Mononuclear cell (primary cell): Measurements from ENCODE around the gene COL10A1. TPM values are rescaled to one million over a fixed set of nuclear protein-coding genes. Genes with fewer than 3 reads are reported as not detected.

Experiments
- H3K27me3 ChIP-seq: 2 replicates; pipeline ENCODE4 v1.6.0; 2011; ENCODE audit warnings: low read length, control low read depth; ENCODE audit not compliant: insufficient read depth
- H3K4me1 ChIP-seq: 2 replicates; pipeline ENCODE4 v1.5.1; 2011; ENCODE audit warnings: mild to moderate bottlenecking, low read length, control low read depth; ENCODE audit not compliant: insufficient read depth
- H3K4me3 ChIP-seq: 2 replicates; pipeline ENCODE4 v1.5.1; 2011; ENCODE audit warnings: mild to moderate bottlenecking, low read length, moderate library complexity
- H3K9me3 ChIP-seq: 2 replicates; pipeline ENCODE4 v1.5.1; 2011; ENCODE audit warnings: low read depth, mild to moderate bottlenecking, control low read depth, low read length
- total RNA-seq: library from RNA; depleted of rRNA; stranded (reverse); fragments of >200 nt; gene quantifications from one replicate; pipeline ENCODE4 v1.2.3, GENCODE V29; 2012

Gene COL10A1
- total RNA-seq, result 0.31 TPM

DNA sequence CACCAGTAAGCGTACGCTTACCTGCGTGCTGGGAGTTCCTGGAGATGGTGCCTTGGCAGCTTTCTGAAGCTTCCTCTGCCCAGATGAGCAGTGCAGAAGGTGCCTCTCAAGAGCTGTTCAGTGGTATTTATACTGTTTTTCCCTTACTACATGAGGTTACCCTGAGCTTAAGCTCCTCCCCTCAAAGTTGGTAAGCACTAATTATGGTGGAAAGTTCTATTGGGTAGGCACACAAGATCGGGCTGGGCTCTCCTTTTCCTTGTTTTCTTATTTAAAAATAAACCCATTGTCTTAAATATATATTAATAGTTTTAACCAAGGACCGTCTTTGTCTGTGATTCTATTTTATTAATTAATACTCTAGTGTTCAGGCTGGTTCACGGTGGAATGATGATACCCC is at the start of gene COL10A1:
TSS of gene COL10A1 (minus strand) at position 101 of the 400 bp plus-strand sequence. CDS start 640 bp downstream, outside the sequence.
- H3K4me3 ChIP-seq, result no peak within 1 kb of the TSS

DNA sequence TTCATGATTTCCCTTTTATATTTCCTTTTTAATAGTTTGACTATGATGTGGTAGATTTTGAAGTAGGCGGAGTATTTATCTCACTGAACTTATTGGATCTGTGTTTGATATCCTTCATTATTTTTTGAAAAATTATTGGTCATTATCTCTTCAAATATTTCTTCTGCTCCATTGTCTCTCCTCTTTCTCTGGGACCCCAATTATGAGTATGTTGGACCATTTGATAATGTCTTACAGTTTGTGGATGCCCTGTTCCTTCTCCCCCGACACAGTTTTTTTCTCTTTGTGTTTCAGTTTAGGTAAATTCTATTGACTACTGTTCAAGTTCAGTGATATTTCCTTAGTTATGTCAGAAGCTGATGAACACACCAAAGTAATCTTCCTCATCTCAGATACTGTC is 49.4 kb upstream of the COL10A1 start:
- no peaks in the 10 kb centered on the region for H3K27me3 ChIP-seq
- peaks cover 20% of the 10 kb centered on the region for H3K9me3 ChIP-seq
- no peaks in the 10 kb centered on the region for H3K4me1 ChIP-seq
- no peak overlapping the region for H3K4me3 ChIP-seq

More for the DNA sequence above, at the start of gene COL10A1:
- H3K9me3 ChIP-seq, result no peaks in the 10 kb centered on the region
- H3K27me3 ChIP-seq, result no peaks in the 10 kb centered on the region
- no peaks in the 10 kb centered on the region for H3K4me1 ChIP-seq

DNA sequence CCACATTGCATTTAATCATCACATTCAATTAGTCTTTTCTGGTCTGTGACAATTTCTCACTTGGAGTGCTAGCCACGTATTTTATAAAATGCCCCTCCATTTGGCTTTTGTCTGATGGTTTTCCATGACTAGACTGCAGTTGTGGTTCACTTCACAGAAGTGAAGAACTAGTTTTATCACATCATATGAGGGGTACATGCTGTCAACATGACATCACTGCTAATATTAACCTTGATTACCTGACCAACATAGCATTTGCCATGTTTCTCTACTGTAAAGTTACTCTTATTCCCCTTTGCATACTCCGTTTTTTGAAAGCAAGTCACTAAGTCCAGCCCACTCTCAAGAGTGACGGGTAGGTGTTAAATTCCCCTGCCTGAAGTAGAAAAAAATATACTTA is 48.0 kb upstream of the COL10A1 start:
- Histone ChIP-seq H3K9me3 (peaks cover 20% of the 10 kb centered on the region), H3K27me3 (no peaks in the 10 kb centered on the region), H3K4me1 (no peaks in the 10 kb centered on the region), H3K4me3 (no peak overlapping the region)

DNA sequence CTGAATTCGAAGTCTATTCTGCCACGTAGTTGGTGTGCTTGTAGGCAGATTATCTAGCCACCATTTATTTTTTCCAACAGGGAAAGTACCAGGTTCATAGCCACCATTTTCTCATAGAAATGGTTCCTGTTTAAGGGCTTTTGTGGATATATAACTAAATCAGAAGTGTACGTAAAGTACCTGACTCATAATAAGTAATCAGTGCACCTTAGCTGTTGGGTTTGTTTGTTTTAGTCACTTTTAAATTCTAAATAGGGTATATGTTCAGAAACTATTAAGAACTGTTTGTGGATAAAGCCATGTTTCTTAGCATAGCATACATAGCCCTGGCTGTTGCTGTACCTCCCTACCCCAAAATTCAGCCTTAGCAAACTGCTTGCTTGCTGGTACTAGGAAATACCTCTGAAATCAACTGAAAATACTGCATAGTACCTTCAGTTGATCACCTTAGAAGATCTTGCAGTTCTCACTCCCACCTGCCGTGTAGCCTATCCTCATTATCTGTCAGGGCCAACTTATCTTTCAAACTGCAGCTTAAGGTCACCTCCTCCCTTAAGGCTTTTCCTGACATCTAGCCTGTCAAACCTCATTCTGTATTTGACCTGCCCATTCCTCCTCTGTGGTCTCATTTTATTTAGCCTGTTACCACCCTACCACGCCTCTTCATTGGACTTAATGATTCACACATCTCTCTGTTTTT is 44.6 kb upstream of the COL10A1 start:
- H3K27me3 ChIP-seq, result no peaks in the 10 kb centered on the region
- peaks cover 5% of the 10 kb centered on the region for H3K4me1 ChIP-seq
- H3K9me3 ChIP-seq, result peaks cover 16% of the 10 kb centered on the region
- no peak overlapping the region for H3K4me3 ChIP-seq

DNA sequence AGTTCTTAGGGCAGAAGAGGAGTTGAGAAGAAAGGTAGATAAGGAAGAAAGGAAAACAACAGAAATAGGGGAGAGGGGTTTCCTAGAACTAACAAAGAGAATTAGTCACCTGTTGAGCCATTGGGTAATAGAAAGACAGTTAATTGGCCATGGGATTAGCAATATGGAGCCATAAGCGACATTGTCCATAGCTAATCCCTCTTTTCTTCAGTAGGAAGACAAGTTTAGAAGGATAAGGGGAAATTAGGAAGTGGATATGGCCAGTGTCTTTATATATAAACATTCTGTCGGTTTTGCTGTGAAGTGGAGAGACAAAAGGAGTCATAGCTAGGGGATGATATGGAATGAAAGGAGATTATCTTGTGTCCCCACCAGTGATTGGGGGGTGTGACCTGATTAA is 43.9 kb upstream of the COL10A1 start:
- peaks cover 5% of the 10 kb centered on the region for H3K4me1 ChIP-seq
- peaks cover 10% of the 10 kb centered on the region for H3K9me3 ChIP-seq
- H3K4me3 ChIP-seq, result no peak overlapping the region
- H3K27me3 ChIP-seq, result no peaks in the 10 kb centered on the region

DNA sequence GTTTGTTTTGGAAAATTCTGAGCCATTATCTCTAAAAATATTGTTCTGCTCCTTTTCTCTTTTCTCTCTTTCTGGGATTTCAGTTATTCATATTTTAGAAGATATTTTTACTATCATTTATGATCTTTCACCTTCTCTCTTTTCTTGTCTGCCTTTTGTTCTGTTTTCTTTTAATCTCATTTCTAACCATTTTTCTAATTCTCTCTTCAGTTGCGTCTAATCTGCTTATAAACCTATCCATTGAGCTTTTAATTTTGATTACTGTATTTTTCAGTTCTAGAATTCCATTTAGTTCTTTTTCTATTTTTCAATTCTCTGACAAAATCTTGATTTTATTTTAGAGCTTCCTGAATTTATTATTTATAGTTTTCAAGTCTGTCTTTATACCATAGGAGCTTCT is 42.2 kb upstream of the COL10A1 start:
- H3K27me3 ChIP-seq, result no peaks in the 10 kb centered on the region
- no peaks in the 10 kb centered on the region for H3K9me3 ChIP-seq
- peaks cover 5% of the 10 kb centered on the region for H3K4me1 ChIP-seq
- H3K4me3 ChIP-seq, result no peak overlapping the region

DNA sequence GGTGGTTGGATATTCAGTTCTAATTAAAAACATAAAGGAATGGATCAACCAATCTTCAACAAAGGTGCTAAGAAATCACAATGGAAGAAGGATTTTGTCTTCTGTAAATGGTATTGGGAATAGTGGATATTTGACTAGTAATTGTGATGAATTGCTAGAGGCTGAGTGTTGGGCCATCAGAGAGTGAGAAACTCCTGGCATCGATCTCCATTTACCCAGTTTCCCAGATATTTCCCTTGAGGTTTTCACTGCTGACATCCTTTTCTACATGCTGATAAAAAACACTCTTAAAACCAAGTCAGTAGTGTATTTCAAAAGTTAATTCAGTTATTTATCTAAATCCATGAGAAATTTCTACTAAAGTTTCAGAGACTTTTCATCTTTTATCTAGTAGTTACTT is 40.4 kb upstream of the COL10A1 start:
- no peak overlapping the region for H3K4me3 ChIP-seq
- H3K4me1 ChIP-seq, result peaks cover 5% of the 10 kb centered on the region
- H3K9me3 ChIP-seq, result no peaks in the 10 kb centered on the region
- no peaks in the 10 kb centered on the region for H3K27me3 ChIP-seq

DNA sequence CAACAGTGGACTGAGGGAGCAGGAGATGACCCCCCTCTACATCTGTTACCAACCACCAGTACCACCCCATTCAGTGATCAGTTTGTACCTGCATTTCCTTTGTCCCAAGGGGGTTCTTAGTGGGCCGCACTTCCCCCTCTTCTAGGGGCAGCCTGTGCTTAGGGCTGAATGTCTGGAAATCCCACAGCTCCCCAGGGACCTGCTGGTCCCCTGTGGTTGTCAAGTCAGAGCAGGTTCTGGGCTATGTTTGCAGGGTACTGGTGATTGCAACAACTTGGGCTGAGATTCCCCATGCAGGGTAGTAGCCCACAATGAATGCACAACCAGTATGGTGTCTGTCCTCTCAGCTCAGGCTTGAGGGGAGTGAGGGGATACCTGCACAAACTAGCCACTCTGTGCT is 39.7 kb upstream of the COL10A1 start:
- peaks cover 5% of the 10 kb centered on the region for H3K4me1 ChIP-seq
- H3K4me3 ChIP-seq, result no peak overlapping the region
- H3K27me3 ChIP-seq, result no peaks in the 10 kb centered on the region
- no peaks in the 10 kb centered on the region for H3K9me3 ChIP-seq

DNA sequence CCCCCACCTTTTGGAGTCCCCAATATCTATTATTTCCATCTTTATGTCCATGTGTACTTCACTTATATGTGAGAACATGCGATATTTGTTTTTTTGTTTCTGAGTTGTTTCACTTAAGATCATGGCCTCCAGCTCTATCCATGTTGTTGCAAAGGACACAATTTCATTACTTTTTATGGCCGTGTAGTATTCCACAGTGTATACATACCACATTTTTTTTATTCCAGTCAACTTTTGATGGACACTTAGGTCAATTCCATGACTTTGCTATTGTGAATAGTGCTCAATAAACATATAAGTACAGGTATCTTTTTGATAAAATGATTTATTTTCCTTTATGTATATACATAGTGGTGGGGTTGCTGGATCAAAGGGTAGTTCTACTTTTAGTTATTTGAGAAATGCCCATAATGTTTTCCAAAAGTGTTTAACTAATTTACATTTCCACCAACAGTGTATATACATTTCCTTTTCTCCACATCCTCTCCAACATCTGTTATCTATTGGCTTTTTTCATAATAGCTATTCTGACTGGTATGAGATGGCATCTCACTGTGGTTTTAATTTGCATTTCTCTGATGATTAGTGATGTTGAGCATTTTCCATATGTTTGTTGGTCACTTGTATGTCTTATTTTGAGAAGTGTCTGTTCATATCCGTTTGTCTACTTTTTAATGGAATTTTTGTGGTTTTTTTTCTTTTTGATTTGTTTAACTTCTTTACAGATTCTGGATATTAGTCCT is 34.0 kb upstream of the COL10A1 start:
- Histone ChIP-seq H3K4me3 (no peak overlapping the region), H3K4me1 (no peaks in the 10 kb centered on the region), H3K27me3 (no peaks in the 10 kb centered on the region), H3K9me3 (no peaks in the 10 kb centered on the region)

DNA sequence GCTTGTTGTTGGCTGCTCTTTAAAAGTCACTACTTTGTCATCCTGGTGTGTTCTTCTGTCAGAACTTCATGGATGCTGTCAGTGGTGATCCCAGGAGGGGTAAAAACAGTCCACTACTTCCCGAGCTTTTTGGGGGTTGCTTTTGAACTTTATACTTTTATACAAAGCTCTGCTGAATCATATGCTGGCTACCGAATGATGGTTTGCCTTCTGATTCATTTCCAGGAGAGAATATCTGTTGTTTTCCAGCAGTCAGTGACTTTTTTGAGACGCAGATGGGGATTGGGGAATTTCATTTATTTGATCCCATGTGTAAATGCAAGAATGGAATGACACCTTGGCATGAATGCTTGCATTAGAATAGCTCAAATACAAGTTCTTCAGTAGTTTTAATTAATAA is 32.7 kb upstream of the COL10A1 start:
- H3K4me3 ChIP-seq, result no peak overlapping the region
- H3K27me3 ChIP-seq, result no peaks in the 10 kb centered on the region
- no peaks in the 10 kb centered on the region for H3K9me3 ChIP-seq
- H3K4me1 ChIP-seq, result no peaks in the 10 kb centered on the region

DNA sequence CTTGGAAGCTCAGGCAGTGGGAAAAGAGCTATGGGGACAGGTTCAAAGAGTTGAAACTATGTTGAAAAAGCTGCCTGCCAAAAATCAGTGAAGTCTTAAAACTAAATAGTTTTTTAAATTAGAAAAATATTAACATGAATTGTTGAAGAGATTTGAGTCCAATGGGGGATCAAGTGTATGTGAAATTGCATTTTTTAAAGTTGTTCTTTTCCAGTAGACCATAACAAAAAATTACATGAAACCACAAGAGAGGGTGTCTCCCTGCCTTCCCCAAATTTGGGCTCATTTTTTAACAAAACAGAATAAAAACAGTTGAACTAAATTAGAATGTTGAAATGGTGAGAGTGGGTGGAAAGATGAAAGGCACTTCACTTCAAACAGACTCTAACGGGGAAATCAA is 31.5 kb upstream of the COL10A1 start:
- no peaks in the 10 kb centered on the region for H3K27me3 ChIP-seq
- H3K9me3 ChIP-seq, result no peaks in the 10 kb centered on the region
- no peak overlapping the region for H3K4me3 ChIP-seq
- H3K4me1 ChIP-seq, result no peaks in the 10 kb centered on the region

DNA sequence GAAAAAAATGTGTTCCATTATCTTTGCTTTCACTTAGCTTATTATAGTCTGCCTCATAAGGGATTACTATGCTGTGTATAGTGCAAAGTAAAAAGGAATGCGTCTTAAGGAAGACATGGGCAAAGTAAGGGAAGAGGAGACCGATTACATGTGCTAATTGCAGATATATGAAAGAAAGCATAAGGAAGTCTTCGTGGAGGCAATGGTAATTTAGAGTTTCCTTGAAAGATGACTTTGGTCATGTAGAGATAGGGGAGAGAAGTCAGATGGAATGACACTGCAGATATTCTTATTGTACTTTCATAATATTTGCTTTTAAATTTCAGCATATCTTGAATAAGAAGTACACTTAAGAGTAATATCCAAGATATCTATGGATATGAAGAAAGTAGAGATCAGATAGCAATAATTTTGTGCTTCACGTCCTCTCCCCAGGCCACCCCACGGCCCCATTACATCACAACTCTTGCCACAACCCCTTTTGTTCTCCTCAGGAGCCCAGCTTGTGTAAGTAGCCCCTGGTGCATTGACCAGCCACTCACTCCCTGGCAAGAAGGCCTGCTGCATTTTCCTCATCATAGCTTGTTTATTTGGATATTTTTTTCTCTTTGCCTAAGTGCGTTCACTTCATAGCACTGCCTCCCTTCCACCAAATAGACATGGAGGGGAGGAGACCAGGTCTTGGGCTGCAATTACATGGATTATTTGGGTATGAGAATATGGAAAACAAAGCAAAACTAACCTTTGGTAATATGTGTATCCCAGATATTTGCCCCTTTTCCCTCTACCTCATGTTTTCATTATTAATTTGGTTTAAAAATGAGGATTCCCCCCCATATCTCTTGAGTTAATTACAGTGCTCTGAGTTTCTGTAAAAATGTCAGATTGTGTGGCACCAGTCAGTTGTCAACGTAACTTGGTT is 30.7 kb upstream of the COL10A1 start:
- Histone ChIP-seq H3K9me3 (no peaks in the 10 kb centered on the region), H3K4me3 (no peak overlapping the region), H3K27me3 (no peaks in the 10 kb centered on the region), H3K4me1 (no peaks in the 10 kb centered on the region)

DNA sequence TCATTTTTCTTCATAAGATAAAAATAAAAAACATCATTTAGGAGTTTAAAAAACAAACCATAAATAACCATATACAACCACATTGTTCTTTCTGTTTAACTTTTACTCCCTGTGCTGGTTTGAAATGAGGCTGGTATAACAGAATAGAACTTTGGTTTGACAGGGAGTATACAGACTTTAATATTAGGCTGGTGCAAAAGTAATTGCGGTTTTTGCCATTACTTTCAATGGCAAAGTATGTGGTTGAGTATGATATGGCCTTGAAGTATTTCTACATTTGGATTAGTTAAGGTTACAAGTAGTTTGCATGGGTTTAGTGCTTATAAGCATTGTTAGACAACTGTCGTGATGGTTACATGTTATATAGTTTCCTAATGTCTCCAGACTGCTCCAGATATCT is 29.0 kb upstream of the COL10A1 start:
- no peaks in the 10 kb centered on the region for H3K27me3 ChIP-seq
- H3K9me3 ChIP-seq, result no peaks in the 10 kb centered on the region
- no peak overlapping the region for H3K4me3 ChIP-seq
- H3K4me1 ChIP-seq, result no peaks in the 10 kb centered on the region

DNA sequence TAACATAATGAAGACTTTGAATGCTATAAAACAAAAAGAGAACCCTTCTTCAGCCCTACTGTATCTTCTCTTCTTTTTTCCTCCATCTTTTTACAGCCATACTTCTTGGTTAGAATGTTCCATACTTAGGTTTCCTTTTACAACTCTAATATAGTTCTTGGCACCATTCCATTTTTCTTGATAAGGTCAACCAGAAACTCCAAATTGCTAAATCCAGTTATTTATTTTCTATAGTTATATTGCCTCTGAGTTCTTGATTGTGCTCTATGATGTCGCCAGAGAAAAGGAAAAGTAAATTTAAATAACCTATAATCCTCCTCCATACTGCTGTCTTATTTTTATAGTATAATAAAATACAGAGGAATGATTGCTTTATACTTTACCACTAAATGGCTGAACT is 26.7 kb upstream of the COL10A1 start:
- Histone ChIP-seq H3K9me3 (no peaks in the 10 kb centered on the region), H3K4me3 (no peak overlapping the region), H3K4me1 (no peaks in the 10 kb centered on the region), H3K27me3 (no peaks in the 10 kb centered on the region)
